Measurements from ENCODE around the gene OR8B4.

DNA sequence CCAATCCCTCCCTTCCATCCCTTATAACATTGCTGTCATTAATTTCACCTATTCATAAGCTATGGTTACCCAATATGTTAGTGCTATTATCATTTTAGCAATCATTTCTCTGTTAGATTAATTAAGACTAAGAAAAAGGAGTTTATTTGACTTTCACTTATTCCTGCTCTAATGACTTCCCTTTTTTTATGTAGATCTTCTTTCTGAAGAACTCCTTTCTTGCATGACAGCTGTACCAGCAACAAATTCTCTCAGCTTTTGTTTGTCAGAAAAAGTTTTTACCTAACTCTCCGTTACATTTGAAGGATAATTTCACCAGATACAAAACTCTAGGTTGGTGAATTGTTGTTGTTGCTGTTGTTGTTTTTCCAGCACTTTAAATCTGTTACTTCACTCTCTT, 49.4 kb upstream of the OR8B4 start:
- no peak for TF ChIP-seq POLR2AphosphoS5 (IDR thresholded peaks at IDR 0.05)
- TF ChIP-seq, protein P1, sequence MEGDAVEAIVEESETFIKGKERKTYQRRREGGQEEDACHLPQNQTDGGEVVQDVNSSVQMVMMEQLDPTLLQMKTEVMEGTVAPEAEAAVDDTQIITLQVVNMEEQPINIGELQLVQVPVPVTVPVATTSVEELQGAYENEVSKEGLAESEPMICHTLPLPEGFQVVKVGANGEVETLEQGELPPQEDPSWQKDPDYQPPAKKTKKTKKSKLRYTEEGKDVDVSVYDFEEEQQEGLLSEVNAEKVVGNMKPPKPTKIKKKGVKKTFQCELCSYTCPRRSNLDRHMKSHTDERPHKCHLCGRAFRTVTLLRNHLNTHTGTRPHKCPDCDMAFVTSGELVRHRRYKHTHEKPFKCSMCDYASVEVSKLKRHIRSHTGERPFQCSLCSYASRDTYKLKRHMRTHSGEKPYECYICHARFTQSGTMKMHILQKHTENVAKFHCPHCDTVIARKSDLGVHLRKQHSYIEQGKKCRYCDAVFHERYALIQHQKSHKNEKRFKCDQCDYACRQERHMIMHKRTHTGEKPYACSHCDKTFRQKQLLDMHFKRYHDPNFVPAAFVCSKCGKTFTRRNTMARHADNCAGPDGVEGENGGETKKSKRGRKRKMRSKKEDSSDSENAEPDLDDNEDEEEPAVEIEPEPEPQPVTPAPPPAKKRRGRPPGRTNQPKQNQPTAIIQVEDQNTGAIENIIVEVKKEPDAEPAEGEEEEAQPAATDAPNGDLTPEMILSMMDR (IDR thresholded peaks at IDR 0.05), result no peak
- no peak for TF ChIP-seq EP300 (IDR thresholded peaks at IDR 0.05)
- TF ChIP-seq POLR2A (IDR thresholded peaks at IDR 0.05; ENCODE audit: low read depth), result no peak
